Inflammatory macrophage (primary cell): ENCODE data around the gene TNRC6B.
"Not testable (repeated sequence)": the region's sequence is repeated elsewhere in the genome, so short reads cannot be mapped to it uniquely, and the experiment has no call there.

ENCODE experiments used
- DNase-seq, 2 donors: peaks; one replicate each; pipeline ENCODE4 v3.0.0-alpha.2; 2020 to 2022
- total RNA-seq, 18 experiments: gene quantifications; one replicate each; lab custom pipeline; 2026; ENCODE audit warnings: mixed read lengths in 6 of 18, inconsistent platforms in 2 of 18; lab: John Stamatoyannopoulos, UW

Gene TNRC6B
- 18.2 to 163 (median 71.1) reads per million in 18 experiments for total RNA-seq

GRCh38 chr22:40177738-40178416 lies at the start of gene TNRC6B:
Gene TNRC6B, plus strand, starts transcription at chr22:40177925. Its CDS starts 211 bp downstream, at chr22:40178136.
- DNase-seq, result peak; percentile 97 to 99

- no peak for DNase-seq
Measured at GRCh38 chr22:40128989-40129388, 48.7 kb upstream of the TNRC6B start.

- no peak for DNase-seq
Measured at GRCh38 chr22:40137132-40137531, 40.6 kb upstream of the TNRC6B start.

GRCh38 chr22:40138866-40139265 lies 38.9 kb upstream of the TNRC6B start:
- DNase-seq, result no peak

GRCh38 chr22:40147388-40148176 lies 30.1 kb upstream of the TNRC6B start:
- no peak for DNase-seq

GRCh38 chr22:40153192-40153591 lies 24.5 kb upstream of the TNRC6B start:
- no peak for DNase-seq

- no peak for DNase-seq
Measured at GRCh38 chr22:40153705-40154104, 24.0 kb upstream of the TNRC6B start.

- peak in 1 of 2 donors; percentile 8 for DNase-seq
Measured at GRCh38 chr22:40156001-40156516, 21.7 kb upstream of the TNRC6B start.

GRCh38 chr22:40156682-40157081 lies 21.0 kb upstream of the TNRC6B start:
- not testable (repeated sequence) for DNase-seq

GRCh38 chr22:40157330-40157945 lies 20.3 kb upstream of the TNRC6B start:
- DNase-seq, result no peak

- no peak for DNase-seq
Measured at GRCh38 chr22:40161194-40161593, 16.5 kb upstream of the TNRC6B start.

GRCh38 chr22:40165537-40165936 lies 12.2 kb upstream of the TNRC6B start:
- peak; percentile 16 to 33 for DNase-seq

GRCh38 chr22:40175611-40176244 lies 2.0 kb upstream of the TNRC6B start:
- DNase-seq, result no peak

- peak in 1 of 2 donors; percentile 1 for DNase-seq
Measured at GRCh38 chr22:40176921-40177737, 596 bp upstream of the TNRC6B start.

- DNase-seq, result peak; percentile 33 to 41
Measured at GRCh38 chr22:40178417-40179409, 988 bp downstream of the TNRC6B start.

GRCh38 chr22:40179526-40179925 lies 1.8 kb downstream of the TNRC6B start:
- DNase-seq, result no peak

GRCh38 chr22:40180403-40180802 lies 2.7 kb downstream of the TNRC6B start:
- no peak for DNase-seq

GRCh38 chr22:40181323-40181722 lies 3.6 kb downstream of the TNRC6B start:
- no peak for DNase-seq

GRCh38 chr22:40182231-40182835 lies 4.6 kb downstream of the TNRC6B start:
- no peak for DNase-seq

- peak; percentile 51 to 71 for DNase-seq
Measured at GRCh38 chr22:40183029-40183581, 5.4 kb downstream of the TNRC6B start.
